Testis (tissue), 2 donors: Measurements from ENCODE around the gene DNAJC6.

Source experiments
- CTCF ChIP-seq, 3 experiments: fragments of 450-650 bp in 2 of 3; fragments of 200-600 bp in 1 of 3; sonication (generic) in 1 of 3; IDR thresholded peaks; one replicate each; pipeline ENCODE4 v1.5.1; 2016 to 2019; ENCODE audit warnings: antibody characterized with exemption in 3 of 3, mild to moderate bottlenecking in 2 of 3, moderate library complexity in 1 of 3
- POLR2A ChIP-seq: fragments of 450-650 bp; IDR thresholded peaks from one replicate; pipeline ENCODE4 v1.6.1; 2017; ENCODE audit warnings: antibody characterized with exemption, mild to moderate bottlenecking, moderate library complexity

DNA sequence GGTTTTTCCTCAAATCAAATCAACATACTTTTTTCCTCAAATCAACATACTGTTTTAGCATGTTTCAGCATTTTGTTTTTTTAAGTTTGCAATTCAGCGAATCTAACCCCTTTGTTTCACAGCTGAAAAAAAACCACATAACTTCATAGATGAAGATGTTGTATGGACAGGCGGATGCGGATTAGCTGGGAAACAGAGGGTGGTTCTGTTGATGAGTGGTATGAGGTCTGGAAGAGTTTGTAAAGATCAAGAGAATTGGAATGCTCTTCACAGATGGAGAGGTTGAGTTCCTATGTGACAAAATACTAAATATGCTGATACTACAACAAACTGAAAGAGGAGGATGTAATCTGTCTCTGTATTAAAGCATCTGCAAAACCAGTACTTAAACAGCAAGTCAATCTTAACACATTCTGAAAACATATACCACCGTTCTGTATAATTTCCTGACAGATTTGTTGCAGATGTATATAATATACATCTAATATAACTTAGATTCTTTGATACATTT, 100.5 kb downstream of the DNAJC6 start:
- no peak for TF ChIP-seq POLR2A
- TF ChIP-seq CTCF (IDR thresholded peaks at IDR 0.05) = no peak
